Measurements from ENCODE around the gene SLC35G3.

- TF ChIP-seq CTCF (conservative IDR thresholded peaks at IDR 0.05), result no peak
- TF ChIP-seq ZFX (IDR thresholded peaks at IDR 0.05), result no peak
Observed at GRCh38 chr17:35176897-35177296, 17.3 kb downstream of the SLC35G3 start.
